ENCODE results near the gene SSBP3. TPM values are rescaled to one million over a fixed set of nuclear protein-coding genes. Genes with fewer than 3 reads are reported as not detected.
A peak's percentile ranks its signal among the peaks of the same experiment; 100 is the strongest.

The SSBP3 gene
- total and polyA plus RNA-seq, 2 of the 13 experiments (the other 11 are each of a cell fraction or from before 2014, with no cell fraction given) = 8.5 to 17.6 TPM

GRCh38 chr1:54199765-54200518, 206.3 kb downstream of the SSBP3 start, which contains the start of the genes CYB5RL and MRPL37 (continued):
- TF ChIP-seq ZBTB10 (CRISPR knock-in tag; IDR thresholded peaks at IDR 0.05; ENCODE audit: borderline replicate concordance) (no peak), NR2C2 (CRISPR knock-in tag; IDR thresholded peaks at IDR 0.05; ENCODE audit: borderline replicate concordance) (no peak), SUZ12 (IDR thresholded peaks at IDR 0.05; ENCODE audit: low read depth, low read length) (peak; percentile 40; the same call in 1 of the 2 replicates), ZFAT (CRISPR knock-in tag; conservative IDR thresholded peaks at IDR 0.05) (no peak), ATF7-NPFF (CRISPR knock-in tag; IDR thresholded peaks at IDR 0.05; ENCODE audit: low read depth) (0 out of 2 replicates have a peak, but pooled peaks have one; percentile 10), MAZ (IDR thresholded peaks at IDR 0.05; ENCODE audit: borderline replicate concordance, low read depth, low read length) (peak; percentile 69; the same call in 1 of the 2 replicates), MAZ (CRISPR knock-in tag; IDR thresholded peaks at IDR 0.05; ENCODE audit: low read depth) (peak; percentile 38; the same call in 1 of the 2 replicates), DNMT3B (CRISPR knock-in tag; conservative IDR thresholded peaks at IDR 0.05) (no peak), ZHX2 (IDR thresholded peaks at IDR 0.05; ENCODE audit: low read depth) (no peak), ZHX2 (CRISPR knock-in tag; IDR thresholded peaks at IDR 0.05; ENCODE audit: borderline replicate concordance) (no peak), CCAR2 (optimal IDR thresholded peaks at IDR 0.05; ENCODE audit: low read depth, low read length) (no peak), ZNF121 (CRISPR knock-in tag; IDR thresholded peaks at IDR 0.05) (no peak), MAF1 (CRISPR knock-in tag; IDR thresholded peaks at IDR 0.05; ENCODE audit: borderline replicate concordance) (no peak), TAF1 (CRISPR knock-in tag; IDR thresholded peaks at IDR 0.05) (peak; percentile 82), E2F1 (CRISPR knock-in tag; IDR thresholded peaks at IDR 0.05) (peak; percentile 98), HMG20A (CRISPR knock-in tag; IDR thresholded peaks at IDR 0.05; ENCODE audit: borderline replicate concordance) (no peak), TOPORS (CRISPR knock-in tag; IDR thresholded peaks at IDR 0.05) (no peak), DR1 (CRISPR knock-in tag; IDR thresholded peaks at IDR 0.05) (0 out of 2 replicates have a peak, but pooled peaks have one; percentile 56)
- TF ChIP-seq, protein P1, sequence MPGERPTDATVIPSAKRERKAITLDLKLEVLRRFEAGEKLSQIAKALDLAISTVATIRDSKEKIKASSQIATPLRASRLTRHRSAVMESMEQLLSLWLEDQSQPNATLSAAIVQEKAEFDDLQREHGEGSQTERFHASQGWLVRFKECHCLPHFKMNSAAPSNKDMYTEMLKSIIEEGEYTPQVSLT (CRISPR knock-in tag; IDR thresholded peaks at IDR 0.05; ENCODE audit: borderline replicate concordance, low read depth) = no peak
